Activated CD8-positive, alpha-beta memory T cell treated with anti-CD3 and anti-CD28 coated beads, Interleukin-2, amount 50 U/mL, for 4 hours (primary cell): Measurements from ENCODE around the gene COX6A1.
A peak's percentile ranks its signal among the peaks of the same experiment; 100 is the strongest.
"Not testable (repeated sequence)": the region's sequence is repeated elsewhere in the genome, so short reads cannot be mapped to it uniquely, and the experiment has no call there.

Experiments used
- DNase-seq: peaks from one replicate; pipeline ENCODE4 v3.0.0-alpha.2; 2020

COX6A1 gene

DNA sequence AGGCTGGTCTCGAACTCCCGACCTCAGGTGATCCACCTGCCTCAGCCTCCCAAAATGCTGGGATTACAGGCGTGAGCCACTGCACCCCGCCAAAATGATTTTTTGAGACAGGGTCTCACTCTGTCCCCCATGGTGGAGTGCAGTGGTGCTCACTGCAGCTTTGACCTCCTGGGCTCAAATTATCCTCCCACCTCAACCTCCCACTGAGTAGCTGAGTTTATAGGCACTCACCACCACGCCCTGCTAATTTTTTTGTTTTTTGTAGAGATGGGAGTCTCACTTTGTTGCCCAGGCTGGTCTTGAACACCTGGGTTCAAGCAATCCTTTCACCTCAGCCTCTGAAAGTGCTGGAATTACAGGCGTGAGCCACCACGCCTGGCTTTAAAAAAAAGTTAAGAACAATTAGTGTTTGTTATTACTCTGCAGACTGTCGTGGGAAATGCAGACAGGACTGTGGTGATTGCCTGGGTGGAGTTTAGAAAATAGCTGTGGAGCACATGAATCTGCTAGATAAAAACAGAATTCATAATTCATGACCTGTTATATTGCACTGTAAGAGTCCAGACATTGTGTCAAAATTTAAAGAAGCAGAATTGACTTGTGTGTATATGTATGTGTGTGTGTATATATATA lies 9.2 kb upstream of the COX6A1 start:
- DNase-seq, result no peak

DNA sequence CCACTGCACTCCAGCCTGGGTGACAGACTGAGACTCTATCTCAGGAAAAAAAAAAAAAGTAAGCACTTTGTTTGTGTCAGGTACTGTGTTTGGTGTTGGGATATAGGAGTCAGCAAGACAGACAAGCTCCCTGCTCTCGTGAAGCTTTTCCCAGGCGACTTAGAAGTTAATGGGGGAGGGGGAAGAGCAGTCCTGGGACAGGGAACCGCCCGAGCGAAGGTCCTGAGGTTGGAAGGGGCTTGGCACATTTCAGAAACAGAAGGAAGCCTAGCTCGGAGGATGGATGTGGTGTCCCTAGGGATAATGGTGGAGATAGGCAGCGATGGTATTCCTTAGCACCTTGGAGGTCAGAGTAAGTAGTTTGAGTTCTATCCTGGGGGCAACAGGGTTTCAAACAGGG lies 8.5 kb upstream of the COX6A1 start:
- DNase-seq, result no peak

DNA sequence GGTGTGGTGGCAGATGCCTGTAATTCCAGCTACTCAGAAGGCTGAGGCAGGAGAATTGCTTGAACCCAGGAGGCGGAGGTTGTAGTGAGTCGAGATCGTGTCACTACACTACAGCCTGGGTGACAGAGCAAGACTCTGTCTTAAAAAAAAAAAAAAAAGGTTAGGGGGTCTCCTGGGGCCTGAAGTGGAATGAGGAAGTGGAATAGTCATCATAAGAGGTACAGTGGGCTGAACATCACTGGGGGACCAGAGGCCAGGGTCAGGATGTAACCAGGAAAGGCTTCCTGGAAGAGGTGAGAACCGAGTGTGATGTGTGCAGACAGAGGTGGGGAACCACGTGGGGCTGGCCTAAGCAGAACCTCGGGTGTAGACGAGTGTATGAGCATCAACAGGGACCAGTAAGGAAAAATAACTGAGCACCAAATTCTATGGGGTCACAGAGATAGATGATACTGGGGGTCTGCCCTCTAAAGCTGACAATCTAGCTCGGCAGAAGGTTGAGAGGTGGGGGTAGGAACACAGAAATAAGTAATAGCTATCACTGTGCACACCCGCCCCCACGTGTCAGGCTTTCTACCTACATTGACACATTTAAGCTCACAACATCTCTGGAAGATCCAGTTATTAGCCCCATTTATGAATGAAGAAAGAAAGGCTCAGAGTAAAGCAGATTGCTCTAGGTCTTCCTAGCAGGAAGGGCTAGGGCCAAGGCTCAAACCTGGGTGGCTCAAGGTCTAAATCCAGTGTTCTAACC lies 5.0 kb upstream of the COX6A1 start:
- no peak for DNase-seq

DNA sequence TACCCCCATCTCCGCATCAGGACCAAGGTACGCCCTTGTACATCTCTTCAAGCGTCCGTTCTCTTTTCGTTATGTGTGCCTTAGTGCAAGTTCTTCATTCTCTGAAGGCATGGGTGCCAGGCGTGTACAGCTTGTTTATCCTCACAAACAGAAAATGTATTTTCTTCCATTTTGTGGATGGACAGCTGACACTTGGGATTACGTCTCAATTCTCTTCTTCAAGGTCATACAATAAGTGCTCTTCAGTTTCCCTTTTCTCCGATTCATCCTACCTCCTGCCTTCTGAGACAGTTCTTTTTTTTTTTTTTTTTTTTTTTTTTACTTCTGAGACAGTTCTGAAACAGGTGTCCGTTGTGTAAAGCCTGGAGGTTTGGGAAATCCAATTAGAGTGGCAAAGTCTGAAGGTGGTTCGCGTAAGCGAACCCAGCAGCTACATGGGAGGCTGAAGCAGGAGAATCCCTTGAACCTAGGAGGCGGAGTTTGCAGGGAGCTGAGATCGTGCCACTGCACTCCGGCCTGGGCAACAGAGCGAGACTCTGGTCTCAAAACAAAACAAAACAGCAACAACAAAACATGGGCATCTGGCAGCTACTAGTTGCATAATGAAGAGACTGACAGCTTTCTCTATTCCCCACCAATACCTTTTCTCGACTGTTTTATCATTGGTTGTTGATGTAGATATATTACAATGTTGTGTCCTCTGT lies 734 bp downstream of the COX6A1 start:
- DNase-seq, result no peak

DNA sequence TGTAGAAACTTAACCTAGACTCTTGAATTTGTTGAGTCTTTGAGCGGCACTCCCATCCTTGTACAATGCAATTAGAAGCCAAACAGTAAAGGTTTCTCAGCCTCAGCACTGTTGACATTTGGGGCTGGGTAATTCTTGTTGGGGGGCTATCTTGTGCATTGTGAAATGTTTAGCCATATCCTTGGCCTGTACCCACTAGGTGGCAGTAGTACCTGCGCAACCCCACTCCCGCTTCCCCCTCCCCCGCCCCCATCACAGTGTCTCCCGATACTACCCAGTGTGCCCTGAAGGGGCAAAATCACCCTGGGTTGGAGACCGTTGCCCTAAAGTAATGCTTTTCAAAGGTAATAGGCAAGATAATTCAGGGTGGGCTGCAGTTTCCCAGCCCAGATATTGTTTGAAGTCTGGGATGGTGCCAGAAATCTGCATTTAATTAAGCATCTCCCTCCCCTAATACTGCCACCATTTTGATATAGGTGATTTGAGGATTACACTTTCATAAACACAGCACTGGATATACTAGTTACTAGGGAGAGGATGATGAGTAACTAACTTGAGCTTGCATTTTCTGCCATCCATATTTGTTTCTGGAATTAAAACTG lies 1.8 kb downstream of the COX6A1 start:
- DNase-seq, result peak; percentile 74

DNA sequence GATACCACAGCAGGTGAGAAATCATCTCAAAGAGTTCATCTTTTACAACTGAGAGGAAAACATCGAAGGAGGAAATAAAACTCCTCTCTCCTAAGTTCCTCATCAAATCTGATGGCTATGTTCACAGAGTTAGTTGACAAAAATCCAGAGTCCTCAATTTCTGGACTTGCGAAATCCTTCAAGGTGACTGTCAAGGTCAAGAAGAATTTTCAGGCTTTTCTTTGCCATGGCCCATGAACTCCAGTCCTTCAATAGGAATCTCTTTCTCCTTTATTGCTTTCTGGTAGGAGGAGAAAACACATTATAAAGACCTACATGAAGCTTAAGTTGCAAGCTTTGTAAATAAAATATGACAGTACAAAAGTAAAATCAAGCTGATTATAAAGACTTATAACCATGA lies 6.8 kb downstream of the COX6A1 start:
- no peak for DNase-seq

DNA sequence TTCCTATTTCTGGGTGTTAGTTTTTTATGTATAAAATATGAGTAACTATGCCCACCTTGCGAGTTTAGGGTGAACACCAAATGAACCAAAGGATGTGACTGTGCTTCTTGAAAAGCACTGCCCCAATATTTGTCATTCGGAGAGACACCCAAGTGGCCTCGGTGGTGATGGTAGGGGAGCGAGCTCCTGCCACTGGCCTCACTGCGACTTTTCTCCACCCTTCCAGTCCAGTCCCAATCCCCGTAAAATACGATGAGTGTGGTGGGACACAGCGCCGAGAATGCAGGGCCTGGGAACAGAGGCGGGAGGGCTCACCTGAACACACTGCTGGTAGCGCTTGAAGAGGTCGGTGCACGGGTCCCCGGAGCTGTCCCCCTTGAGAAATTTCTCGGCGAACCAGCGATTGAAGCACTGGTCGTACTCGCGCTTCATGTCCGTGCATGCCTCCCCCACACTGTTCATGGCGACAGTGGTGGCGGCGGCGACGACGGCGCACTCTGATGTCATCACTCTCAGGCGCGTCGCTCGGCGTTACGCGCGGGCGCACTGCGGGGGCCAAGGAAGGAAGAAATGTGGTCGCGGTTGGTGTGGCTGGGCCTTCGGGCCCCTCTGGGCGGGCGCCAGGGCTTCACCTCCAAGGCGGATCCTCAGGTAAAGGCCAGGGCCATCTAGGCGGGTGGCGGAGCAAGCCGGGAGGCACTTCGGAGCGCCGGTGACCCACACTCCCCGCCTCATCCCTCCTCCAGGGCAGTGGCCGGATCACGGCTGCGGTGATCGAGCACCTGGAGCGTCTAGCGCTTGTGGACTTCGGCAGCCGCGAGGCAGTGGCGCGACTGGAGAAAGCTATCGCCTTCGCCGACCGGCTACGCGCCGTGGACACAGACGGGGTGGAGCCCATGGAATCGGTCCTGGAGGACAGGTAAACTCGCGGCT lies 8.3 kb downstream of the COX6A1 start, which contains the start of the genes GATC and TRIAP1:
TSS of gene GATC (plus strand) at position 534 of the 933 bp plus-strand sequence. CDS start at position 571, 37 bp downstream.
TSS of gene TRIAP1 (minus strand) at position 474 of the 933 bp plus-strand sequence. CDS start at position 462, 12 bp downstream.
- DNase-seq, result peak; percentile 92

DNA sequence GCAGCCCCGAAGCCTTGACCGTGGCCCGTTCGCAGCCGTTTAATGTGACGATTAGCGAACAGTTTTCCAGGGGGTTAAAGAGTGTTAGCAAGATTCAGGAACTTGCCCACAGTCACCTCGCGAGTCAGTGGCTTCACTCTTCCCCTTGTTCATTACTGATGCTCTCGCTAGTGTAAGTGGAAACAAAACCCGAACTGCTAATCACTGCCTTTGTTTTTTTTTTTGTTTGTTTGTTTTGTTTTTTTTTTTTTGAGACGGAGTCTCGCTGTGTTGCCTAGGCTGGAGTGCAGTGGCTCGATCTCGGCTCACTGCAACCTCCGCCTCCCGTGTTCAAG lies 8.9 kb downstream of the COX6A1 start:
- not testable (repeated sequence) for DNase-seq

DNA sequence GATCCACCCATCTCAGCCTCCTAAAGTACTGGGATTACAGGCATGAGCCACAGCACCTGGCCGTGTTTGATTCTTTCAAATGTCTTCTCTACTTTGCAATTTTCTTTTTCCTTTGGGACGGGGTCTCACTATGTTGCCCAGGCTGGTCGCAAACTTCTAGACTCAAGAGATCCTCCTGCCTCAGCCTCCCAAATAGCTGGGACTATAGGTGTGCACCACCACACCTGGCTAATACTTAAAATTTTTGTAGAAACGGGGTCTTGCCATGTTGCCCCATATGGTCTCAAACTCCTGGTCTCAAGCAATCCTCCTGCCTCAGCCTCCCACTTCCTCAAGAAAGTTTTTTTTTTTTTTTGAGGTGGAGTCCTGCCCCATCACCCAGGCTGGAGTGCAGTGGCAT lies 10.1 kb downstream of the COX6A1 start:
- DNase-seq, result no peak

DNA sequence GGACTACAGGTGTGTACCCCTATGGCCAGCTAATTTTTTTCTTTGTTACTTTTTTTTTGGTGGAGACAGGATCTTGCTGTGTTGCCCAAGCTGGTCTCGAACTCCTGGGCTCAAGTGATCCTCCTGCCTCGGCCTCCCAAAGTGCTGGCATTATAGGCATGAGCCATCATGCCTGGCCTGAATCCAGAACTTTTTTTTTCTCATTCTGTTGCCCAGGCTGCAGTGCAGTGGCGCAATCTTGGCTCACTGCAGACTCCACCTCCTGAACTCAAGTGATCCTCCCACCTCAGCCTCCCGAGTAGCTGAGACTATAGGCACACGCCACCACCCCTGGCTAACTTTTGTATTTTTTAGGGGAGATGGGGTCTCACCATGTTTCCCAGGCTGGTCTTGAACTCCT lies 14.6 kb downstream of the COX6A1 start:
- DNase-seq, result not testable (repeated sequence)

DNA sequence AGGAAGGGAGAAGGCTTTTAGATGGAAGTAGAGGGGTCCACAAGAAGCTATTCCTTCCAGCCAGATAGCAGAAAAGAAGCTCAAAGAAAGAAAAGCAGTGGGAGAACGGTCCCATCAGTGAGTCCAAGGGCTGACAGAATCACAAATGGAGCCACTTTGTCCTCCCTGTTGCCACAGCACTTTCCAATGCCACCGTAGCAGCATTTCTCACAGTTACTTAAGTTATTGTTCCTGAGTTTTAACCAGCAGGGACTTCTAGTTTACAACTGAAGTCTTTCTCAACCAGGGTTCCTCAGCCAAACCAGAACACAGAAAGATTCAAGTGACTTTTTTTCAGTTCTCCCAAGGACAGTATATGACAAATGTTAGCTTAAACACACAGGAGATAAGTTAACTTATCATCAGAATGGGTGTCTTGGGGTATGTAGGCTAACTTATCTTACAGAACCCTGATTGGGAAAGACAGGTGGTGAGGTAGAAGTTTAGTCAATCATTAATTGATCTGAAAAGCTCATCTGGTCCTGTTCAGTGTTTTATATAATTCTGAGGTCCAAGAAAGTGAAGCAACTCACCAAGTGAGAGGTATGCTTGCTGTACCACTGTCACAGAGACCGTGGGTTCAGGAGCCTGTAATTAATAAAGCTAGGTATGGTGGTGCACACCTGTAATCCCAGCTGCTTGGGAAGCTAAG lies 15.3 kb downstream of the COX6A1 start:
- no peak for DNase-seq

DNA sequence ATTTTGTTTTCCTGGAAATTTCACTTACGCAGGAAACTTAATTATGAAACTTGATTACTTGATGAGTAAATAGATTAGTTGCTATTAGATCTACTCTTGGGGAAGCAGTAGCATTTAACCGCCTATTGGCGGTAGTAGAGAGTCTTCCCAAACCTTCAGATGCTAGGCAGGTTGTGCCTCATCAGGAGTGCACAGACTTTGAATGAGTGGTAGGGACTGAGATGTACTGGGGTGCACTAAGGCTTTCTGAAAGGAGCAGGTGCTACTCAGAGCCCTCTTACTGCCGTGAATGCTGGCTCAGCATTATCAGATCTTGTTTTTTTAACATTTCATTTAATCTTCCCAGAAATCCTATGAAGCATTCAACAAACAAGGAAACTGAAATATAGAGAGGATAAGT lies 16.1 kb downstream of the COX6A1 start:
- DNase-seq, result no peak

DNA sequence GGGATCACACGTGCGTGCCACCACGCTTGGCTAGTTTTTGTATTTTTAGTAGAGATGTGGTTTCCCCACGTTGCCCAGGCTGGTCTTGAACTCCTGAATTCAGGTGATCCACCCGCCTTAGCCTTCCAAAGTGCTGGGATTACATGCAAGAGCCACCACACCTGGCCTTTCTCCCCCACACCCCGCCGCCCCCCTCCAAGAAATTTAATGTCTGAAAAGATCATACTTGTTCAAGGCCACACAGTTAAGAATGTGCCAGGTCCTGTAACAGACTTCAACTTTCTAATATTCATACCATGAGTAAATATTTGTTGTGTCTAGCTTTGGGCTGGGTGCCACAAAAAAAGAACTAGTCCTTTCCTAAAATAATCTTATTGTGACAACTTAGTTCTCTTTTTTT lies 17.4 kb downstream of the COX6A1 start:
- DNase-seq, result no peak

DNA sequence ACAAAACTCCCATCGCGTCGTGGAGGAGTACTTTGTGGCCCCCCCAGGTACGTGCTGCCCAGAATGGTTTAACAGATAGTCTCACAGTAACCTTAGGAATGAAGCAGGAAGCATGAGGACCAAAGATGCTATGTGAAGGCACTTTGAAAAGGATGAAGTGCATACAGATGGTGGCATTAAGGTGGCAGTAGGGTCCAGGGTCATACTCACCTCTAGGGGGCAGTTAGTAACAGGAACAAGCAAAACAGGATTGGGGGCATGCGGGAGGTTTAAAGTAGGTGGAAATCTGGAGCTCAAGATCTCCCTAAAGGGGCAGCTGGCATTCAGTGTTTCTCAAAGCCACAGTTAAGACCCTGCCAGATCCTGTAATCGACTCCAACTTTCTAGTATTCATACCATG lies 19.2 kb downstream of the COX6A1 start:
- DNase-seq, result no peak

DNA sequence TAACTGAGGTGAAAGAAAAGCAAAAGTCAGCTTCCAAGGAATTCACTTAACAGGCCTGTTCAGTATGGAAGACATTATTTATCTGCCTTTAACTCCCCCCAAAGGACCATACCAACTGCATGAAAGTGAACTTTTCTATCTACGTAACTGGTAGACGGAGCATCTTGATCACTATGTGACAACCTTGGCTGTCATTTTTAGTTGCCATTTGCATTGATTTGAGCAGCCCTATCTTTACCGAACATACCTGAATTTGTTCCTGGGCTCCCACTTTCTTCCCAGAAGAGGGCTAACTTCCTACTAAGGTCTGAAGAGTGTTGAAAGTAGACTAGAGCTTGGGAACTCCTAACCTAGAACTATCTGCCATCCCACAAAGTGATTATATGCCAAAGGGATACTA lies 22.2 kb downstream of the COX6A1 start:
- no peak for DNase-seq

DNA sequence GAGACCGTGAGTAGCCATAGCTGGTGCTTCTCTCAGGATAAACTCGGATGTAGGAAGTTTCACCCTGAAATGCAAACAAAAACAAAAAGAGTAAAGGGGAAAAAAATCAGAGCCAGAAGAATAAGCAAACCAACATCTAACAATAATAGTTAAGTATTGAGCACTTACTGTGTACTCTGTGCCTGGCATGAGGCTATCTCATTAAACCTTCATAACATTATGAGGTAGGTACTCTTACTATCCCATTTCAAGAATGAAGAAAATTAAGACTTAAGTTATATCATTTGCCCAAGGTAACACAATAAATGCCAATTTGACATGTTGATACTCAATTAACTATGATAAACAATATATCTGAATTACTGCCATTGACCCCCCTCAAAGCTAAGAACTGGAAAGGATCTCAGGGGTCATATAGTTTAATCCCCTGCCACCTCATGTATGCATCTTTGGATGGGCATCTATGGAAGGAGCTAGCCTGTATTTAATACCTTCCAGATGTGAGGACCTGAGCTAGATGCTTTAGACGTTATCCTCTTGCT lies 24.3 kb downstream of the COX6A1 start:
- DNase-seq, result no peak

DNA sequence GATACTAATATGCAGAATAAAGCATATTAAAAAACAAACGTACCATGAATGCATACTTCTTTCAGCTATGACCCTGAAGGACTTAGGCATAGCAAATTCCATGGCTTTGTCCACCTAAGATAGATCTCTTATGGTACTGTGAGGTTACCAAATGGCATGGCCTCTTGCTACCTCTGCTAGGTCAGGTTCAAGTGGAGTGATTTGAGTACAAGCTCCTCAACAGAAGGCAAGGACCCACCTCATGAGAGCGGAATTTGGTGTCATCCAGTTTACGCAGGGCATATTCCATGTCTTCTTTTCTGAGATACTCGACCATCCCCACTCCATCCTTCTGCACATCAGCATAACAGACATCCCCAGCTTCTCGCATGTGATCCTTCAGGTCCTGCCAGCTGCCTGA lies 25.8 kb downstream of the COX6A1 start:
- no peak for DNase-seq

DNA sequence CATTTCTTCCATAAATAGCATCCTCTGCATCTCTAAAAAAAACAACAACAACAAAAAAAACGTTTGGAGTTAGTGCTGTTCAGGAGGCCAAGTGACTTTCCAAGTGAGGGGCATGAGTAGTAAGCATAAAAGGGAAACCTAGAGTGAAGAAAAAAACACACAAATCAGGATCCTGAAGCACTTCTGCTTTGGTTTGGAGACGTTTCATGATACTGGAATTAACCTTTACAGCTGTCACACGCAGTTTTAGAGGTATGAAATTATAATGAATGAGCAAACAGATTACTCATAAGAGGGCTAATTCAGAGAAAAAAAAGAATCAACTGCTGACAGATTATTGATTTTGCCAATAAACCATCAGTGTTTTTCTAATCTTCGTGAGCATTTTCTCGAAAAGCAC lies 27.8 kb downstream of the COX6A1 start:
- no peak for DNase-seq

DNA sequence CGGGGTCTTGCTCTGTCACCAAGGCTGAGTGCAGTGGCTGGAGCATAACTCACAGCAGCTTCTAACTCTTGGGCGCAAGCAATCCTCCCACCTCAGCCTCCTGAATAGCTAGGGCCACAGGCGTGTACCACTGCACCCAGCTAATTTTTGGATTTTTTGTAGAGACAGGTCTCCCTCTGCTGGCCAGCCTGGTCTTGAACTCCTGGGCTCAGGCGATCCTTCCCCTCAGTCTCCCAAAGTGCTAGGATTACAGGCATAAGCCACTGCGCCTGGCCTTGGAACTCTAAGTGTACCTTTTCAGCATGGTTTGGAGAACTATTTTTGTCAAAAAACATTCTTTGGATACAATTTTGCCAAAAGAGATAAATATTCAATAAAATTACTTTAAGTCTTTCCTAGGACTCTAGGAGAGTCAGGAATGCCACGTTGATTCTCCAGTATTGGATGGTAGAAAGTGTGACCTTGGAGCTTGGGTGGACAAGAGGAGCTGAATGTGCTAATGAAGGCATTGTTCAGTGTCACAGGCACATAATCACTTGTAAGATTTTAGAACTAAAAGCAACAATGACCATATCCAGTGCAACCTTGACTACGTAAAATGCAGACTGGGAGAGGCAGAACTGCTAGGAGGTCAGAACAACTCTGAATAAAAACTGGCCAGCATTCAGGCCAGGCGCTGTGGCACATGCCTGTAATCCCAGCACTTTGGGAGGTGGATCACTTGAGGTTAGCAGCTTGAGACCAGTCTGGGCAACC lies 28.8 kb downstream of the COX6A1 start:
- peak; percentile 48 for DNase-seq

DNA sequence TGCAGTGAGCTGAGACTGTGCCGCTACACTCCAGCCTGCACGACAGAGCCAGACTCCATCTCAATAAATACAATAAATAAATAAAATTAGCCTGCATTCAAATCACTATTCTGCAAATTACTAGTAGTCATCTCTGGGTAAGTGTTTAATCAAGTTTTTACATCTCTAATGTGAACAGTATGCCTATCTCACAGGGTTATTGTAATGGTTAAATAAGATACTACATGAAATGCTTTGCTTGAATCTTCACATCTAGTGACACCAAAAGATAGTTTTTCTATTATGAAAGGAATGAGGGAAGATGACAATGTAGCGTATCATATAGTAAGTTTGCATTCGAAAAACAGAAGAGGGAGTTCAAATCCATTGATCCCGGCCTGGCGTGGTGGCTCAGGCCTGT lies 29.5 kb downstream of the COX6A1 start:
- DNase-seq, result no peak

DNA sequence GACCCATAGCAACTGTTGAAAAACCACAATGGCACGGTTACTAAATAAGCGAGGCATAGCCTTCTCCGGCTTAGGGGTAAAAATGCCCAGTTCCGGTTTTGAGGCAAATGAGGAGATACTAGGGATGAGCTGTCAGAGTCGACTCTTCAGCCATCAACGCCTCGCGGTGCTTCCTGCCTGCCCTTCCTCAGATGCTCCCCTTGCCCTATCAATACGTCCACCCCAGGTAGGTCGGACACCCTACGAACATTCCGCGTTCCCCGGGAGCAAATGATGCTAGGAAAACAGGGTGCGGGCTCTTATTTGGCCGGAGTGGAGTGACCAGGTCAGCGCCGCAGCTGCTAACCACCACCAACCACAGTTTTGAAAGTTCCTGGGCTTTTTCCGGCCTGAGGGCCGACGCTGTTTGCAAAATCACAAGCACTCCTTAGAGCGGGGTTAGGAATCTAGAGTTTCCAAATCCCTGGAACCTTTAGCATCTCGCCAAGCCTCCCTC lies 30.5 kb downstream of the COX6A1 start:
- no peak for DNase-seq
